Measurements from ENCODE around the gene ALOX15.
"Not testable (repeated sequence)": the region's sequence is repeated elsewhere in the genome, so short reads cannot be mapped to it uniquely, and the experiment has no call there.

The ALOX15 gene

DNA sequence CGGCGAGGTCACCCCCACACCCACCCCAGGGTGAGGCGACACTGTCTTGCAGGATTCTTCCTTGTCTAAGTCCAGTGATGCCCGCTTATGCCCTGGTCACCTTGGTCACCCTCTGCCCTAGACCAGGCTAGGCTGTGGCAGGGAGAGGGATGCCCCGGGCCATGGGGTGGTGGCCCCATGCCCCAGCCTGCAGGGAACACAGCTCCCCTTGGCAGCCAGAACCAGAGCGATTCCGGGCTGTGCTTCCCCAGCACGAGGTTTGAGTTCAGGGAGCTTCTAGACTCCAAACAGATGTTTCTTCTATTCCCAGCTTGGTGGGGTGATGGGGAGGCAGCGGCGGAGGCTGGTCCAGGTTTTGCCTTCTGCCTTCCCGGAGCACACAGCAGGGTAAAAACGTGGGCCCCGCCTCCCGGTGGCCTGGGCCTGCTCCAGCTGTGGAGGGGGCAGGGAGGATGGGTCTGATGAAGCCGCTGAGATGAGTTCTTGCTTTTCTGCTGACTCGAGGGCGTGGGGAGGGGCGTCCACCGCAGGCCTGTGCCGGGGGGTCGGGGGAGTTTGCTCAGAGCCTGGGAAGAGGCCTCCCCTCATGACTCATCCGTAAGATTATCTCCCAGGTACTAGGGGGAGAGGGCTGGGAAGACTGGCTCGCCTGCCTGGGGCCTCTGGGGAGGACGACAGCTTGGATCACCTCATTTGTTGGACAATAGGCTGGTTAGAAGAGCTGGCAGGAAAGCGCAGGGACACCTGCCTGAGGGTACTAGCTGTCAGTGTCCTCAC, 41.8 kb downstream of the ALOX15 start:
- H3K4me1 Mint-ChIP-seq, result peaks cover 4 to 8% of the 10 kb centered on the region in 2 donors
- H3K9me3 Mint-ChIP-seq, result no peaks in the 10 kb centered on the region
- peaks cover 22 to 49% of the 10 kb centered on the region in 2 donors for H3K27me3 Mint-ChIP-seq
- ATAC-seq (replicated peaks), result no peak
- no peak for DNase-seq
- H3K4me3 Mint-ChIP-seq, result no peak overlapping the region
- no peak overlapping the region for H3K27ac Mint-ChIP-seq
- H3K36me3 Mint-ChIP-seq, result no peaks in the 10 kb centered on the region

GRCh38 chr17:4598776-4599504, 42.5 kb downstream of the ALOX15 start:
- H3K4me3 Mint-ChIP-seq, result no peak overlapping the region
- no peaks in the 10 kb centered on the region for H3K9me3 Mint-ChIP-seq
- H3K36me3 Mint-ChIP-seq, result no peaks in the 10 kb centered on the region
- ATAC-seq (replicated peaks) (no peak), DNase-seq (no peak)
- no peak overlapping the region for H3K27ac Mint-ChIP-seq
- H3K4me1 Mint-ChIP-seq, result peaks cover 4 to 8% of the 10 kb centered on the region in 2 donors
- peaks cover 24 to 52% of the 10 kb centered on the region in 2 donors for H3K27me3 Mint-ChIP-seq

- DNase-seq (no peak), ATAC-seq (replicated peaks) (no peak)
- Mint-ChIP-seq H3K36me3 (no peaks in the 10 kb centered on the region), H3K4me1 (peaks cover 4 to 8% of the 10 kb centered on the region in 2 donors), H3K27ac (no peak overlapping the region), H3K4me3 (no peak overlapping the region), H3K9me3 (no peaks in the 10 kb centered on the region), H3K27me3 (peaks cover 29 to 57% of the 10 kb centered on the region in 2 donors)
Observed at GRCh38 chr17:4597975-4598374, 43.5 kb downstream of the ALOX15 start.

- ATAC-seq (replicated peaks) (no peak), DNase-seq (no peak)
- H3K27me3 Mint-ChIP-seq, result peaks cover 41 to 57% of the 10 kb centered on the region in 2 donors
- H3K4me1 Mint-ChIP-seq, result peaks cover 4 to 8% of the 10 kb centered on the region in 2 donors
- H3K36me3 Mint-ChIP-seq, result no peaks in the 10 kb centered on the region
- H3K27ac Mint-ChIP-seq, result no peak overlapping the region
- H3K4me3 Mint-ChIP-seq, result no peak overlapping the region
- no peaks in the 10 kb centered on the region for H3K9me3 Mint-ChIP-seq
Observed at GRCh38 chr17:4596636-4597380, 44.7 kb downstream of the ALOX15 start.

- not testable (repeated sequence) for H3K4me3 Mint-ChIP-seq; H3K9me3 Mint-ChIP-seq; DNase-seq; H3K27ac Mint-ChIP-seq; ATAC-seq (replicated peaks); H3K4me1 Mint-ChIP-seq; H3K36me3 Mint-ChIP-seq
- peaks cover 41 to 62% of the 10 kb centered on the region in 2 donors for H3K27me3 Mint-ChIP-seq
Observed at GRCh38 chr17:4595685-4596342, 45.7 kb downstream of the ALOX15 start.

- Mint-ChIP-seq H3K9me3 (no peaks in the 10 kb centered on the region), H3K27me3 (peaks cover 45 to 62% of the 10 kb centered on the region in 2 donors), H3K27ac (no peak overlapping the region), H3K4me1 (peaks cover 4 to 8% of the 10 kb centered on the region in 2 donors), H3K4me3 (peak overlapping the region in 1 of 2 donors; percentile 12), H3K36me3 (no peaks in the 10 kb centered on the region)
- DNase-seq (no peak), ATAC-seq (replicated peaks) (peak; percentile 78 to 80)
Observed at GRCh38 chr17:4594931-4595684, 46.4 kb downstream of the ALOX15 start.

DNA sequence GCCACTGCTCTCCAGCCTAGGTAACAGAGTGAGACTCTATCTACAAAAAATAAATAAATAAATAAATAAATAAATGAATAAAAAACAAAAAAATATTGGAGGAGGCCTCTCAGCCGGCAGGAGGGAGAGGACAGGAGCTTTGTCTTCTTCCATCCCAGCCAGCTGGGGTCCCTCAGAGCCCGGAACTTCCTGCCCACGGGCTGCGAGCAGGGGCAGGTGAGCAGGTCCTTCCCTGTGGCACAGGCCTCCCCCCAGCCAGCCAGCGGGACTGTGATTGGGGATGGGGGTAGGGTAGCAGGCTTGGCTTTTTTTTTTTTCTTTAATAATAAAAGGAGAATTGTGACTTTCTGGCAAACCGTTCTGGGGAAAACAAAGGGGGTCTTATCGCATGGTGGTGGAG, 47.1 kb downstream of the ALOX15 start:
- no peaks in the 10 kb centered on the region for H3K9me3 Mint-ChIP-seq
- peaks cover 4 to 8% of the 10 kb centered on the region in 2 donors for H3K4me1 Mint-ChIP-seq
- no peak for ATAC-seq (replicated peaks)
- no peak overlapping the region for H3K27ac Mint-ChIP-seq
- H3K27me3 Mint-ChIP-seq, result peaks cover 43 to 57% of the 10 kb centered on the region in 2 donors
- no peak overlapping the region for H3K4me3 Mint-ChIP-seq
- DNase-seq, result no peak
- H3K36me3 Mint-ChIP-seq, result no peaks in the 10 kb centered on the region

DNA sequence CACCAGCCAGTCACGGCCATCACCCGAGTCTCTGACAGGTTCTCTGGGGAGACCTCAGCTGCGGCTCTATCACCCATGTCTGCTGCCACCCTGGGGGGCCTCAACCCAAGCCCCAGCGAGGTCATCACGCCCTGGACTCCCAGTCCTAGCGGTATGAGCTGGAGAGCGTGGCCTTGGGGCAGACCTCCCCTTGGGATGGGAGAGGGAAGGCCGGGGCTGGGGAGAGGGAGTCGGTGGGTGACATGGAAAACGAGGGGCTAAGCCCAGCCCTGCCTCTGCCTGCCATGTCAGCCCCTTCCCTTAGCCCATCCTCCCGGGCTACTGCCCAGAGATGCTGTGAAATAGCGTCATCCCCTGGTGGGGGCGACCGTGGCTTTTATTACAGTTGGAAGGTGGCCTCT, 48.5 kb downstream of the ALOX15 start:
- H3K36me3 Mint-ChIP-seq, result no peaks in the 10 kb centered on the region
- H3K27ac Mint-ChIP-seq, result no peak overlapping the region
- H3K4me1 Mint-ChIP-seq, result peaks cover 6 to 8% of the 10 kb centered on the region in 2 donors
- peaks cover 36 to 61% of the 10 kb centered on the region in 2 donors for H3K27me3 Mint-ChIP-seq
- H3K9me3 Mint-ChIP-seq, result no peaks in the 10 kb centered on the region
- DNase-seq (no peak), ATAC-seq (replicated peaks) (no peak)
- H3K4me3 Mint-ChIP-seq, result no peak overlapping the region

- DNase-seq, result no peak
- no peak overlapping the region for H3K4me3 Mint-ChIP-seq
- peaks cover 36 to 55% of the 10 kb centered on the region in 2 donors for H3K27me3 Mint-ChIP-seq
Observed at GRCh38 chr17:4592240-4593005, 49.1 kb downstream of the ALOX15 start.

DNA sequence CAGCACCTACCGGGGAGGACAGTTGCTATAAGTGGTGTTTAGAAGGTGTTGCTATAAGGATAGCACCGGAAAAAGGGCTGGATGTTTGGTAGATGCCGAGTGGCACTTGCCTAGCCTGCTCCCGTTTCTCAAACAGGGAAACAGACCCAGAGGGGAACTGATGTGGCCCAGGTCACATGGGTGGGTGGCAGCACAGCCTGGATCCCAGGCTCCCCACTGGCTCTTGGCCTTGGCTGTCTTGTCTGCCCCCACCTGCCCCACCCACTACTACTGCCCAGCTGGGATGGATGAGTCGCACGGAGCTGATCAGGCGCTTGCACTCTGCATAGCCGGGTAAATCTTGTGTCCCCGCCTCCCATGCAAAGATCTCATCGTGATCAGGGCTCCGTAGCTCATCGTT, 49.9 kb downstream of the ALOX15 start:
- Mint-ChIP-seq H3K4me3 (no peak overlapping the region), H3K36me3 (no peaks in the 10 kb centered on the region), H3K27me3 (peaks cover 35 to 54% of the 10 kb centered on the region in 2 donors), H3K27ac (no peak overlapping the region), H3K9me3 (no peaks in the 10 kb centered on the region), H3K4me1 (peaks cover 6 to 8% of the 10 kb centered on the region in 2 donors)
- DNase-seq (no peak), ATAC-seq (replicated peaks) (no peak)

More at GRCh38 chr17:4592240-4593005, 49.1 kb downstream of the ALOX15 start:
- no peak for ATAC-seq (replicated peaks)
- H3K36me3 Mint-ChIP-seq, result no peaks in the 10 kb centered on the region
- no peak overlapping the region for H3K27ac Mint-ChIP-seq
- H3K9me3 Mint-ChIP-seq, result no peaks in the 10 kb centered on the region
- H3K4me1 Mint-ChIP-seq, result peaks cover 6 to 8% of the 10 kb centered on the region in 2 donors

- H3K27ac Mint-ChIP-seq, result no peak overlapping the region
- H3K36me3 Mint-ChIP-seq, result no peaks in the 10 kb centered on the region
- no peaks in the 10 kb centered on the region for H3K9me3 Mint-ChIP-seq
- peaks cover 39 to 59% of the 10 kb centered on the region in 2 donors for H3K27me3 Mint-ChIP-seq
- no peak for DNase-seq
- no peak for ATAC-seq (replicated peaks)
- H3K4me1 Mint-ChIP-seq, result peaks cover 6 to 8% of the 10 kb centered on the region in 2 donors
- H3K4me3 Mint-ChIP-seq, result no peak overlapping the region
Observed at GRCh38 chr17:4590981-4591453, 50.5 kb downstream of the ALOX15 start.

GRCh38 chr17:4590042-4590441, 51.4 kb downstream of the ALOX15 start:
- H3K4me1 Mint-ChIP-seq; DNase-seq; H3K36me3 Mint-ChIP-seq; H3K4me3 Mint-ChIP-seq; ATAC-seq (replicated peaks); H3K27ac Mint-ChIP-seq; H3K9me3 Mint-ChIP-seq: not testable (repeated sequence)
- H3K27me3 Mint-ChIP-seq, result peaks cover 42 to 65% of the 10 kb centered on the region in 2 donors
